Measurements from ENCODE around the gene OTULIN.

OTULIN gene

GRCh38 chr5:14699807-14700400, 35.4 kb downstream of the OTULIN start:
- DNase-seq: no peak

GRCh38 chr5:14700478-14701436, 36.2 kb downstream of the OTULIN start:
- DNase-seq: no peak

GRCh38 chr5:14701556-14701955, 37.0 kb downstream of the OTULIN start:
- no peak for DNase-seq

- DNase-seq: no peak
Observed at GRCh38 chr5:14702238-14702839, 37.8 kb downstream of the OTULIN start.

- DNase-seq: no peak
Observed at GRCh38 chr5:14705556-14705955, 41.0 kb downstream of the OTULIN start.

GRCh38 chr5:14706615-14707021, 42.1 kb downstream of the OTULIN start:
- peak; percentile 45 for DNase-seq

- DNase-seq: no peak
Observed at GRCh38 chr5:14707811-14708390, 43.4 kb downstream of the OTULIN start.

GRCh38 chr5:14708551-14708950, 44.0 kb downstream of the OTULIN start:
- DNase-seq: no peak

GRCh38 chr5:14710313-14710994, 45.9 kb downstream of the OTULIN start:
- no peak for DNase-seq

- no peak for DNase-seq
Observed at GRCh38 chr5:14712131-14712530, 47.6 kb downstream of the OTULIN start.

- no peak for DNase-seq
Observed at GRCh38 chr5:14712666-14713065, 48.1 kb downstream of the OTULIN start.

- DNase-seq: no peak
Observed at GRCh38 chr5:14713476-14714390, 49.2 kb downstream of the OTULIN start.

GRCh38 chr5:14714706-14715105, 50.2 kb downstream of the OTULIN start:
- no peak for DNase-seq

- DNase-seq: no peak
Observed at GRCh38 chr5:14715481-14715880, 51.0 kb downstream of the OTULIN start.

- DNase-seq: no peak
Observed at GRCh38 chr5:14716755-14717752, 52.5 kb downstream of the OTULIN start.

- no peak for DNase-seq
Observed at GRCh38 chr5:14718778-14719177, 54.3 kb downstream of the OTULIN start.

GRCh38 chr5:14720236-14720923, 55.9 kb downstream of the OTULIN start:
- no peak for DNase-seq

GRCh38 chr5:14721990-14722656, 57.6 kb downstream of the OTULIN start:
- DNase-seq: no peak

- DNase-seq: no peak
Observed at GRCh38 chr5:14722923-14723322, 58.4 kb downstream of the OTULIN start.
